Measurements from ENCODE around the gene CCDC141. TPM values are rescaled to one million over a fixed set of nuclear protein-coding genes. Genes with fewer than 3 reads are reported as not detected.

The CCDC141 gene
- total and polyA plus RNA-seq, 2 of the 13 experiments (the other 11 are each of a cell fraction or from before 2014, with no cell fraction given), result not detected

DNA sequence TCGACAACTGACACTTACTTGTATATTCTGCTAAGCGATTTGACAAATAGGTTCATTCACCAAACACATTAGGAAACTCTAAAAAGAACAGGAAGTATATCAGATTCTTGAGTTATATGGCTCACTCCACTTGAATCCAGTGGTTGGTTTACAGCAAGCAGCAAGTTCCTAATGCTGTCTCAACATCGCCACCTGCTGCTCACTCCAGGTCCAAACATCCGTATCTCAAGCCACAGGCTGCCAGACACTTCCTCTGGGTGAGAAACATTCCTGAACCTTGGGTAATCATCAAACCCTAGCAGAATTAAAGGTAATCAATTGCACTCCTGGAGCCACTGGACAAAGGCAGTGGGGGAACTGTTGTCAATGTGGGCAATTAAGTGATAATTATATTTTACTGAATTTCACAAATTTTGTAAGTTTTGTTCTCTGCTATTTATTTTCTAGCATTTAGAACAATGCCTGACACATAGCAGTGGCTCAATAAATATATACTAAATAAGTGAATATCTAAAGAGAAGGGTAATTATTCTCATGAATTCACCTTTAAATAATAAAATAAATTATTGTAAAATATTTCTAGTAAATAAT lies 135.6 kb downstream of the CCDC141 start (continued):
- TF ChIP-seq ZEB1 (IDR thresholded peaks at IDR 0.05; ENCODE audit: insufficient replicate concordance, low read depth), result no peak
- peak; percentile 18; the same call in 1 of the 2 replicates for TF ChIP-seq CEBPG (CRISPR knock-in tag; IDR thresholded peaks at IDR 0.05)
- no peak for TF ChIP-seq NR2F1 (CRISPR knock-in tag; IDR thresholded peaks at IDR 0.05)
- no peak for TF ChIP-seq TBP (CRISPR knock-in tag; IDR thresholded peaks at IDR 0.05)
- peak; percentile 33; the same call in 1 of the 2 replicates for TF ChIP-seq ZNF331 (CRISPR knock-in tag; IDR thresholded peaks at IDR 0.05)
- TF ChIP-seq CCDC6 (CRISPR knock-in tag; IDR thresholded peaks at IDR 0.05), result no peak
- TF ChIP-seq, protein P1, sequence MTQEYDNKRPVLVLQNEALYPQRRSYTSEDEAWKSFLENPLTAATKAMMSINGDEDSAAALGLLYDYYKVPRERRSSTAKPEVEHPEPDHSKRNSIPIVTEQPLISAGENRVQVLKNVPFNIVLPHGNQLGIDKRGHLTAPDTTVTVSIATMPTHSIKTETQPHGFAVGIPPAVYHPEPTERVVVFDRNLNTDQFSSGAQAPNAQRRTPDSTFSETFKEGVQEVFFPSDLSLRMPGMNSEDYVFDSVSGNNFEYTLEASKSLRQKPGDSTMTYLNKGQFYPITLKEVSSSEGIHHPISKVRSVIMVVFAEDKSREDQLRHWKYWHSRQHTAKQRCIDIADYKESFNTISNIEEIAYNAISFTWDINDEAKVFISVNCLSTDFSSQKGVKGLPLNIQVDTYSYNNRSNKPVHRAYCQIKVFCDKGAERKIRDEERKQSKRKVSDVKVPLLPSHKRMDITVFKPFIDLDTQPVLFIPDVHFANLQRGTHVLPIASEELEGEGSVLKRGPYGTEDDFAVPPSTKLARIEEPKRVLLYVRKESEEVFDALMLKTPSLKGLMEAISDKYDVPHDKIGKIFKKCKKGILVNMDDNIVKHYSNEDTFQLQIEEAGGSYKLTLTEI (CRISPR knock-in tag; conservative IDR thresholded peaks at IDR 0.05), result no peak
- no peak for TF ChIP-seq ZNF318 (CRISPR knock-in tag; IDR thresholded peaks at IDR 0.05)
- TF ChIP-seq ZNF784 (CRISPR knock-in tag; IDR thresholded peaks at IDR 0.05; ENCODE audit: borderline replicate concordance), result no peak
- TF ChIP-seq SPEN (CRISPR knock-in tag; IDR thresholded peaks at IDR 0.05; ENCODE audit: low read depth), result no peak
- TF ChIP-seq ZNF547 (CRISPR knock-in tag; IDR thresholded peaks at IDR 0.05), result no peak
- 0 out of 2 replicates have a peak, but pooled peaks have one; percentile 47 for TF ChIP-seq RBAK (CRISPR knock-in tag; IDR thresholded peaks at IDR 0.05)
- TF ChIP-seq ZNF598 (CRISPR knock-in tag; IDR thresholded peaks at IDR 0.05; ENCODE audit: borderline replicate concordance), result no peak
- TF ChIP-seq ZNF441 (CRISPR knock-in tag; IDR thresholded peaks at IDR 0.05; ENCODE audit: borderline replicate concordance), result no peak
- no peak for TF ChIP-seq FOXK2 (IDR thresholded peaks at IDR 0.05)
- 0 out of 2 replicates have a peak, but pooled peaks have one; percentile 17 for TF ChIP-seq ZKSCAN1 (IDR thresholded peaks at IDR 0.05; ENCODE audit: low read length)
- TF ChIP-seq ZNF772 (CRISPR knock-in tag; IDR thresholded peaks at IDR 0.05), result no peak
- no peak for TF ChIP-seq TFDP2 (CRISPR knock-in tag; IDR thresholded peaks at IDR 0.05)
